ENCODE data around the gene KDM4C.

GRCh38 chr9:7186175-7186574 is 428.4 kb downstream of the KDM4C start:
- peak; percentile 86 for TF ChIP-seq CTCF (IDR thresholded peaks at IDR 0.05; ENCODE audit: insufficient read depth, low read length, poor library complexity, severe bottlenecking)
- TF ChIP-seq EZH2phosphoT487 (conservative IDR thresholded peaks at IDR 0.05; ENCODE audit: low read length), result no peak

All from SU-DHL-6 (cell line).